HG03565 (cell line): ENCODE measurements around the gene TRIM52.

Experiments
- ATAC-seq: cut with Tn5 transposase; IDR thresholded peaks from one replicate; pipeline ENCODE4 v1.9.1; 2021; ENCODE audit warnings: mild to moderate bottlenecking, moderate library complexity; ENCODE audit not compliant: unreplicated experiment

TRIM52 gene

GRCh38 chr5:181258576-181258975 lies 2.4 kb downstream of the TRIM52 start:
- ATAC-seq = no peak

GRCh38 chr5:181255836-181256578 lies 4.9 kb downstream of the TRIM52 start:
- ATAC-seq = no peak

- ATAC-seq = no peak
These were observed 5.7 kb downstream of the TRIM52 start for GRCh38 chr5:181255276-181255675.

GRCh38 chr5:181248277-181248676 lies 12.7 kb downstream of the TRIM52 start:
- ATAC-seq = no peak

DNA sequence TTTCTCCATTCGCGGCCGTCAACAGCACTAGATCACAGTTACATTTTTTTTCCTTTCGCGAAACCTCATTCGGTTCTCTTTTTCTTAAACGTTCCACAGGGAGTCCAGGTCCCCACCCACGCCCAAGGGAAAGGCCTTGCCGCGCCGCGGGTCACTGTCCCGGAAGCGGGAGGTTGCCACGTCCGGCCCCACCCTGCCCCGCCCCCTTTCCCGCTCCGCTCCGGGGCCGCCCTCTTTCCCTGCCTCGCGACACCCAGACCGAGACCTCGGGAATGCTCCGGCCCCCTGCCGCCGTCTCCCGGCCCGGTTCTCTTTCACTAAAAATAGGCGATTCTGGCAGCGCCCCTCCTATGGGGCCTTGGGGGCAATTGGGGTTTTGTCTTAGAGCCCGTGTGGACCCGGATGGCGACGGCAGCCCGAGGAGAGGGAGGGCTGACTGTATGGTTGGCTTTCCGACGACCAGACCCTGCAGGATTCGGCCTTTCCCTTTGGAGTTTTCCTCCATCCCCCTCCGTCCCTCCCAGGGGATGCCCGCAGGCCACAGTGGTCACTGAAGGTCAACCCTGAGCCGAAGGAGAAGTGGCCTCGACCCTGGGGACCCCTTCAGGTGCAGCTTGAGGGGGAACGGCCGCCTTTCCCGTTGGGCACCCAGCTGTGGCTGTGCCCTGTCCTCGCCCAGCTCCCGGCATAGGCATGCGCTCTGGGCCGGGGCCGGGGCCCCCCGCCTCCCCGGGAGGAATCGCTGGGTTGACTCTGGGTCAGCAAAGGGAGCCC lies 14.5 kb downstream of the TRIM52 start:
- ATAC-seq = no peak

- ATAC-seq = no peak
These were observed 15.3 kb downstream of the TRIM52 start for GRCh38 chr5:181245427-181246275.

DNA sequence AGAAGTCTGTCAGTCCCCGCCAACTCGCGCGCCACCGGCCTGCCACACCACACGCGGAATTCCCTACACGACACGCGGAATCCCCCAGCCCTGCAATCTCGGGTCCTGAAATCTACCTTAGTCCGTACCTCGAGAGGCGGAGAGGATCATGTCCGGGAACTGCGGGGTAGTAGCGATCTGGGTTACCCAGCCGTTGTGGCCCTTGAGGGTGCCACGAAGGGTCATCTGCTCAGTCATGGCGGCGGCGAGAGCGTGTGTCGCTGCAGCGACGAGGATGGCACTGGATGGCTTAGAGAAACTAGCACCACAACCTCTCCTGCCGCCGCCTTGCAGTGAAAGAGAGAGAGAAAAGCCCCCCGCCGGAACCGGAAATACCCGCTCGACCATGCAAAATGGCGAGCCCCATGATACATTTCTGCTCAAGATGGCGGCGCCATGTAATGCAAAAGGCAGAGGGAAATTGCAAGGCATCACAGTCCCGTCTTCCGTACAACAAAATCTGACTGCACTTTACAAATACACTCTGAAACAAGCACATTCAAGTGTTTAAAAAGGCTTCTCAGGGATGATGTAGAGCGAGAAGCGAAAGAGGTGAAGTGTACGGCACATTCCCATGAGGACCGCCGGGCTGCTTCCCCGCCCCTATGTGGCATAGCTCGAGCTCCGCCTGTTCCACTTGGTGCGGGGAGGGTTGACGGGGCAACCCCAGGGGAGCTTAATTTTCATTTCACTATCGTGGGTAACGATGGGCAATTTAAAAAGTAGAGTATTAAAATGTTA lies 17.2 kb downstream of the TRIM52 start, which contains the start of gene RACK1:
Gene RACK1 (minus strand): TSS at position 343 of the 780 bp plus-strand sequence. CDS start 106 bp downstream, at position 237.
- ATAC-seq = peak; percentile 50

GRCh38 chr5:181243018-181243563 lies 17.9 kb downstream of the TRIM52 start:
- ATAC-seq = no peak

DNA sequence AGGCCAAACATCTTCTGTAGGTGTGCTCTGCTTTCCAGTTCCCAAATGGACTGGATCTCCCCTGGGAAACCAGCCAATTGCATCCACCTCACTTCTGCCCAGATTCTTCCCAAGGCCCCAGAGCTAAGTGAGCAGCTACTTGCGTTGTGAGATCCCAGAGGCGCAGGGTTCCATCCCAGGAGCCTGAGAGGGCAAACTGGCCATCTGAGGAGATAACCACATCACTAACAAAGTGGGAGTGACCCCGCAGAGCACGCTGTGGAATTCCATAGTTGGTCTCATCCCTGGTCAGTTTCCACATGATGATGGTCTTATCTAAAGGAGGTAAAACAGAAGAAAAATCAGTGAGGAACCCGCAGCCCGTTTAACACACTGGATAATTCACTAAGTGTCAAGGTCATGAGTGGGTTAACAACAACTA lies 18.9 kb downstream of the TRIM52 start:
- no peak for ATAC-seq

GRCh38 chr5:181241393-181241975 lies 19.5 kb downstream of the TRIM52 start:
- no peak for ATAC-seq

DNA sequence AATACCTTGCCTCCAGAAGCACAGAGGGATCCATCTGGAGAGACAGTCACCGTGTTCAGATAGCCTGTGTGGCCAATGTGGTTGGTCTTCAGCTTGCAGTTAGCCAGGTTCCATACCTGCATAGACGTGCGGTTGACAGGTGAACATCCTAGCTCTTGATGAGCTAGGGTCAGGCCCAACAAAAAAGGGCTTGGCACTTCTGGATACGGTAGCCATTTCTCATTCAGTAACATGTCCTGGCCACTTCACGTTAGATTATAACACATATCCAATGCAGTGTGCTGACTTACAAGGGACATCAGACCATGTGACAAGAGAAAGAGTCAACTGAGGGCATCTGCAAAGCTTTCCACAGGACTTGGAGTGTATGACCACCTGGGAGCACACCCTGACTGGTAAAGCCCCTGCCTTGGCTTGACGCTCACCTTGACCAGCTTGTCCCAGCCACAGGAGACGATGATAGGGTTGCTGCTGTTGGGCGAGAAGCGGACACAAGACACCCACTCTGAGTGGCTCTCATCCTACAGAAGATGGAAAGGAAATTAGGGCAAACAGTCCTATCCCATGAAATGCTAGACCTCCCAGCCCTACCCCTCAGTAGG lies 21.8 kb downstream of the TRIM52 start:
- ATAC-seq = no peak

DNA sequence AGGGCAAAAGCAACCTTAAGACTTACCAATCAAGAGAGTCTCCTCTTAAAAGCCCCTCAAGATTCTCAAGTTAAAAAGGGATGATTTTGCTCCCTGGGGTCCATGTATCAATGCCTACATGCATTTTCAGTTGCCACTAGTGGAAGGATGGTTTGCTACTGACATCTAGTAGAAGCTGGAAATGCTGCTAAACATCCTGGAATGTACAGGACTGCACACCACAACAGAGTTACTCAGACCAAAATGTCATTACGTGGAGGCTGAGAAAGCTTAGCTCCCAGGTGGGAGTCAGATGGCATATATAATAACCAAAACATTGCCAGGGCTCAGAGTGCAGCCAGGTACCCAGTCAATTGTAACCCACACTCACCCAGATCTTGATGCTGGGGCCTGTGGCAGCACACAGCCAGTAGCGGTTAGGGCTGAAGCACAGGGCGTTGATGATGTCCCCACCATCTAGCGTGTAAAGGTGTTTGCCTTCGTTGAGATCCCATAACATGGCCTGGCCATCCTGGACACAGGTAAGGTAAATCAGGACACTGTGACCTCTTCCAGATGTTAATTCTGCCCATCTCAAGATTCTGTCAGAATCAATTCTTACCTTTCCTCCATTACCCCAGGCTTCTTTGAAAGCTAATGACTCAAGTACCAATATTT lies 23.1 kb downstream of the TRIM52 start:
- no peak for ATAC-seq

DNA sequence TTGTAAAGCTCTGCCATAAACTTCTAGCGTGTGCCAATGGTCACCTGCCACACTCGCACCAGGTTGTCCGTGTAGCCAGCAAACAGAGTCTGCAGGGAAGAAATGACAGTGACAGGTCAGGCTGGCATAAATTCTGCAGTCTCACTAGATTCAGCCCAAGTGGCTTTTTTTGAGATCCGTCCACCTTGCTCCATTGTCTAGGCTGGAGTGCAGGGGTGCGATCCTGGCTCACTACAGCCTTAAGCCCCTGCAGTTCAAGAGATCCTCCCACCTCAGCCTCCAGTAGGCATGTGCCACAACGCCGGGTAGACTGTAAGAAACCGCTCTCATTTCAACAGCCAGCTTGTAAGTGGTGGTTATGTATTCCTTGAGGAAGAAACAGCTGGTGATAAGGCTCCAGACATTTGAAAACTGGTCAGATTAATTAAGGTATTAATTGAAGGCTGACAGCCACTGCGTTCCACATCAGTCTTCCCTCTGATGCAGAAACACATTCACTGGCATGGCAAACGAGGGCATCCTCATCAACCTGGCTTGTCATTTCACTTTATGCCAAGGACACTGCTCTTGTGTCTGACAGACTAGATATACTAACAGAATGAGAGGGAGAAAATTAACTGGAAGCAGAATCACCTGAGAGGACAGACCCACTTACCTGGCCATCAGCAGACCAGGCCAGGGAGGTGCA lies 23.8 kb downstream of the TRIM52 start:
- ATAC-seq = no peak

GRCh38 chr5:181236471-181236870 lies 24.5 kb downstream of the TRIM52 start:
- no peak for ATAC-seq

- no peak for ATAC-seq
These were observed 25.1 kb downstream of the TRIM52 start for GRCh38 chr5:181235689-181236366.

DNA sequence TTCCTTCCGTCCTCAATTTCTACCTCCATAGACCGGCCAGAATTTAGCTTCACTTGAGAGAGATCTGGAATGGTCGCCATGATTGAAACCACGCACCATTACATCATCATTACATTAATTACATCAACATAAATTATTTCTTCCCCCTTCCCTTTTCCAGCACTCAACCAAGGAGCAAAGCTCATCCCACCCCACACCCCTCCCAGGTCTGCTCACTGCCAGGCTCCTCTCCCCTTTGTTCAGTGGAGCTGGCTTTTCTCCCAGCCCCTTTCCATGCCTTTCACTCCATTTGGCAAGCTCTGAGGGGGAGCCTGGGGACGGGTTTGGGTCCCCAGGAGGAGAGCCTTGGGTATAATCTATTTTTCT lies 25.6 kb downstream of the TRIM52 start:
- ATAC-seq = no peak

GRCh38 chr5:181234455-181235306 lies 26.3 kb downstream of the TRIM52 start:
- ATAC-seq = no peak
